ENCODE measurements around the gene EHMT1.

The EHMT1 gene

DNA sequence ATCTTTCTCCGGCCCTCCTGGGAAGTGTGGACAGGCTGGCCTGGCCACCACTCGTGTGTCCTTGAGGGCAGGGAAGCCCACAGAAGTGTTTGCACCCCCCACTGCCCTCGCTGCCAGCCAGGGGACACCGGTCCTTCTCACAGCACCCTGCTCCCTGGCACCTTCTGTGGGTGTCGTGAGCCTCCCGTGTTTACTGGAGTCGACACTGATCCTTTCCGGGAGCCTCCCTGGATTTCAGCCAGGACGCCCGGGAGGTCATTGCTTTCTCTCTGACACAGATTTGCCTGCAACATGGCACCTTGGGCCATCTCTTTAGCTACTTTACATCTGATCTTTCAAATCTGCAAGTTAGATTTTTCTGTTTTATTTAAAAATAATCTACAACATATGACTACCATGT lies 138.3 kb downstream of the EHMT1 start:
- Histone ChIP-seq H3K36me3 (ENCODE audit: control insufficient read depth, insufficient read depth, low read length) (peaks cover 38% of the 10 kb centered on the region), H3K9me3 (ENCODE audit: control insufficient read depth, low read length) (no peaks in the 10 kb centered on the region), H3K4me1 (ENCODE audit: control insufficient read depth, insufficient read depth, low read length) (peaks cover 4% of the 10 kb centered on the region), H3K27ac (ENCODE audit: insufficient read depth, low read depth, low read length, poor library complexity, severe bottlenecking) (no peak overlapping the region), H3K27me3 (ENCODE audit: control insufficient read depth, insufficient read depth, low read length, poor library complexity, severe bottlenecking) (no peaks in the 10 kb centered on the region), H3K4me3 (ENCODE audit: insufficient read depth, low read depth, low read length) (no peak overlapping the region)
- 95 to 96% methylated on average over 10 of the region's 10 CpGs for WGBS, 2 experiments

- WGBS, 2 experiments: 96 to 97% methylated on average over 9 of the region's 9 CpGs
- Histone ChIP-seq H3K27ac (ENCODE audit: insufficient read depth, low read depth, low read length, poor library complexity, severe bottlenecking) (no peak overlapping the region), H3K36me3 (ENCODE audit: control insufficient read depth, insufficient read depth, low read length) (peaks cover 38% of the 10 kb centered on the region)
These were observed 138.8 kb downstream of the EHMT1 start for GRCh38 chr9:137757613-137758029.

DNA sequence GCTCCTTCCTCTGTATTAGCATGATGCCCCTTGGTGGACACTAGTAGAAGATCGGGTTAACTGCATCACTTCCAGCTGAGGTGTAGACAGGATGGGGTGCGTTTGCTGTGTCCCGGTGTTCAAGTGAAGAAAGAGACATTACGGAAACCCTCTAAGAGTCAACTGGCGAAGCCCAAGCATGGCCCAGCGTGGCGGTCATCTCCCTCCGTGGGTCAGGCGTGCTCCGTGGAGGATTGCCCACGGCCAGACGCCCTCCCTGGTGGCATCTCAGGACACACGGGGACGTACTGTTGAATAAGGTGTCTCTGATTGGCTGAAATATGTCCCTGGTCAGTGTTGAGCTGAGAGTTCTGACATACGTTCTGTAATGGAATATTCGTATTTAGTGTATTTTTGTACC lies 139.3 kb downstream of the EHMT1 start:
- Histone ChIP-seq H3K9me3 (ENCODE audit: control insufficient read depth, low read length) (no peaks in the 10 kb centered on the region), H3K27ac (ENCODE audit: insufficient read depth, low read depth, low read length, poor library complexity, severe bottlenecking) (no peak overlapping the region), H3K4me3 (ENCODE audit: insufficient read depth, low read depth, low read length) (no peak overlapping the region), H3K27me3 (ENCODE audit: control insufficient read depth, insufficient read depth, low read length, poor library complexity, severe bottlenecking) (no peaks in the 10 kb centered on the region), H3K36me3 (ENCODE audit: control insufficient read depth, insufficient read depth, low read length) (peaks cover 38% of the 10 kb centered on the region), H3K4me1 (ENCODE audit: control insufficient read depth, insufficient read depth, low read length) (peaks cover 4% of the 10 kb centered on the region)
- WGBS, 2 experiments: 96 to 98% methylated on average over 16 of the region's 16 CpGs

More at GRCh38 chr9:137757613-137758029, 138.8 kb downstream of the EHMT1 start:
- Histone ChIP-seq H3K4me1 (ENCODE audit: control insufficient read depth, insufficient read depth, low read length) (peaks cover 4% of the 10 kb centered on the region), H3K4me3 (ENCODE audit: insufficient read depth, low read depth, low read length) (no peak overlapping the region), H3K9me3 (ENCODE audit: control insufficient read depth, low read length) (no peaks in the 10 kb centered on the region), H3K27me3 (ENCODE audit: control insufficient read depth, insufficient read depth, low read length, poor library complexity, severe bottlenecking) (no peaks in the 10 kb centered on the region)

GRCh38 chr9:137759117-137759516 lies 140.3 kb downstream of the EHMT1 start:
- WGBS, 2 experiments: 95 to 96% methylated on average over 11 of the region's 11 CpGs
- Histone ChIP-seq H3K9me3 (ENCODE audit: control insufficient read depth, low read length) (no peaks in the 10 kb centered on the region), H3K4me1 (ENCODE audit: control insufficient read depth, insufficient read depth, low read length) (peaks cover 4% of the 10 kb centered on the region), H3K27ac (ENCODE audit: insufficient read depth, low read depth, low read length, poor library complexity, severe bottlenecking) (no peak overlapping the region), H3K4me3 (ENCODE audit: insufficient read depth, low read depth, low read length) (no peak overlapping the region), H3K36me3 (ENCODE audit: control insufficient read depth, insufficient read depth, low read length) (peaks cover 45% of the 10 kb centered on the region), H3K27me3 (ENCODE audit: control insufficient read depth, insufficient read depth, low read length, poor library complexity, severe bottlenecking) (no peaks in the 10 kb centered on the region)

GRCh38 chr9:137759649-137760321 lies 141.0 kb downstream of the EHMT1 start:
- H3K9me3 ChIP-seq (ENCODE audit: control insufficient read depth, low read length): no peaks in the 10 kb centered on the region
- H3K4me3 ChIP-seq (ENCODE audit: insufficient read depth, low read depth, low read length): no peak overlapping the region
- peaks cover 4% of the 10 kb centered on the region for H3K4me1 ChIP-seq (ENCODE audit: control insufficient read depth, insufficient read depth, low read length)
- peaks cover 42% of the 10 kb centered on the region for H3K36me3 ChIP-seq (ENCODE audit: control insufficient read depth, insufficient read depth, low read length)
- H3K27me3 ChIP-seq (ENCODE audit: control insufficient read depth, insufficient read depth, low read length, poor library complexity, severe bottlenecking): no peaks in the 10 kb centered on the region
- WGBS, 2 experiments: 86 to 87% methylated on average over 24 of the region's 24 CpGs
- H3K27ac ChIP-seq (ENCODE audit: insufficient read depth, low read depth, low read length, poor library complexity, severe bottlenecking): no peak overlapping the region

GRCh38 chr9:137760426-137760825 lies 141.6 kb downstream of the EHMT1 start:
- Histone ChIP-seq H3K9me3 (ENCODE audit: control insufficient read depth, low read length) (no peaks in the 10 kb centered on the region), H3K4me3 (ENCODE audit: insufficient read depth, low read depth, low read length) (no peak overlapping the region), H3K4me1 (ENCODE audit: control insufficient read depth, insufficient read depth, low read length) (peaks cover 4% of the 10 kb centered on the region), H3K36me3 (ENCODE audit: control insufficient read depth, insufficient read depth, low read length) (peaks cover 35% of the 10 kb centered on the region), H3K27me3 (ENCODE audit: control insufficient read depth, insufficient read depth, low read length, poor library complexity, severe bottlenecking) (no peaks in the 10 kb centered on the region), H3K27ac (ENCODE audit: insufficient read depth, low read depth, low read length, poor library complexity, severe bottlenecking) (no peak overlapping the region)
- WGBS, 2 experiments: 94 to 96% methylated on average over 12 of the region's 12 CpGs

DNA sequence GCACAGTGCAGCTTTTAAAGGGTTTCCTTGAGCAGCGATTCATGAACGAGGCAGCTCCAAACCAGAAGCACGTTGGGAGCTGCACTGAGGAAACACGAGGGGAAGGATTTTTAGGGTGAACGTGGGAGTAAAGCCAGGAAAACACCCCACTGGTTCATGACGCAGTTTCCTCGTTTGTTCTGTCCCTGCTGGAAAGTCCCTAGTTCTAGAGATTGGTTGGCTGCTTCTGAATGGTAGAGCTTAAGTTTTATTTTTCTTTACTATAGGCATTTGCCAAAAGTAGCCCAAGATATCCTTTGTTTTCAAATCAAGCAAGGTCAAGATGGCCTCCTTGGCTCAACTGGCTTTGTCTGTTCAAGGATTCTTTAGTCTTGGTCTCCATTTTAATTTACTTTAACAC lies 142.2 kb downstream of the EHMT1 start:
- H3K4me1 ChIP-seq (ENCODE audit: control insufficient read depth, insufficient read depth, low read length): peaks cover 4% of the 10 kb centered on the region
- H3K9me3 ChIP-seq (ENCODE audit: control insufficient read depth, low read length): no peaks in the 10 kb centered on the region
- H3K36me3 ChIP-seq (ENCODE audit: control insufficient read depth, insufficient read depth, low read length): peaks cover 33% of the 10 kb centered on the region
- no peaks in the 10 kb centered on the region for H3K27me3 ChIP-seq (ENCODE audit: control insufficient read depth, insufficient read depth, low read length, poor library complexity, severe bottlenecking)
- no peak overlapping the region for H3K4me3 ChIP-seq (ENCODE audit: insufficient read depth, low read depth, low read length)
- 88% methylated on average over 7 of the region's 7 CpGs for WGBS, 2 experiments
- no peak overlapping the region for H3K27ac ChIP-seq (ENCODE audit: insufficient read depth, low read depth, low read length, poor library complexity, severe bottlenecking)

GRCh38 chr9:137761793-137762192 lies 143.0 kb downstream of the EHMT1 start:
- Histone ChIP-seq H3K27me3 (ENCODE audit: control insufficient read depth, insufficient read depth, low read length, poor library complexity, severe bottlenecking) (no peaks in the 10 kb centered on the region), H3K4me3 (ENCODE audit: insufficient read depth, low read depth, low read length) (no peak overlapping the region), H3K4me1 (ENCODE audit: control insufficient read depth, insufficient read depth, low read length) (peaks cover 4% of the 10 kb centered on the region), H3K27ac (ENCODE audit: insufficient read depth, low read depth, low read length, poor library complexity, severe bottlenecking) (no peak overlapping the region), H3K36me3 (ENCODE audit: control insufficient read depth, insufficient read depth, low read length) (peaks cover 40% of the 10 kb centered on the region), H3K9me3 (ENCODE audit: control insufficient read depth, low read length) (no peaks in the 10 kb centered on the region)
- WGBS, 2 experiments: 94 to 97% methylated on average over 9 of the region's 9 CpGs

- 95 to 96% methylated on average over 21 of the region's 21 CpGs for WGBS, 2 experiments
These were observed 143.7 kb downstream of the EHMT1 start for GRCh38 chr9:137762414-137763061.

GRCh38 chr9:137763271-137763955 lies 144.6 kb downstream of the EHMT1 start:
- Histone ChIP-seq H3K27me3 (ENCODE audit: control insufficient read depth, insufficient read depth, low read length, poor library complexity, severe bottlenecking) (no peaks in the 10 kb centered on the region), H3K9me3 (ENCODE audit: control insufficient read depth, low read length) (no peaks in the 10 kb centered on the region), H3K4me1 (ENCODE audit: control insufficient read depth, insufficient read depth, low read length) (peaks cover 4% of the 10 kb centered on the region), H3K4me3 (ENCODE audit: insufficient read depth, low read depth, low read length) (no peak overlapping the region), H3K36me3 (ENCODE audit: control insufficient read depth, insufficient read depth, low read length) (peaks cover 37% of the 10 kb centered on the region), H3K27ac (ENCODE audit: insufficient read depth, low read depth, low read length, poor library complexity, severe bottlenecking) (no peak overlapping the region)
- 93 to 94% methylated on average over 29 of the region's 29 CpGs for WGBS, 2 experiments

More at GRCh38 chr9:137762414-137763061, 143.7 kb downstream of the EHMT1 start:
- Histone ChIP-seq H3K27me3 (ENCODE audit: control insufficient read depth, insufficient read depth, low read length, poor library complexity, severe bottlenecking) (no peaks in the 10 kb centered on the region), H3K36me3 (ENCODE audit: control insufficient read depth, insufficient read depth, low read length) (peaks cover 46% of the 10 kb centered on the region), H3K4me3 (ENCODE audit: insufficient read depth, low read depth, low read length) (no peak overlapping the region), H3K9me3 (ENCODE audit: control insufficient read depth, low read length) (no peaks in the 10 kb centered on the region), H3K27ac (ENCODE audit: insufficient read depth, low read depth, low read length, poor library complexity, severe bottlenecking) (no peak overlapping the region), H3K4me1 (ENCODE audit: control insufficient read depth, insufficient read depth, low read length) (peaks cover 4% of the 10 kb centered on the region)
